ENCODE measurements around the gene CAMTA1.

The CAMTA1 gene

DNA sequence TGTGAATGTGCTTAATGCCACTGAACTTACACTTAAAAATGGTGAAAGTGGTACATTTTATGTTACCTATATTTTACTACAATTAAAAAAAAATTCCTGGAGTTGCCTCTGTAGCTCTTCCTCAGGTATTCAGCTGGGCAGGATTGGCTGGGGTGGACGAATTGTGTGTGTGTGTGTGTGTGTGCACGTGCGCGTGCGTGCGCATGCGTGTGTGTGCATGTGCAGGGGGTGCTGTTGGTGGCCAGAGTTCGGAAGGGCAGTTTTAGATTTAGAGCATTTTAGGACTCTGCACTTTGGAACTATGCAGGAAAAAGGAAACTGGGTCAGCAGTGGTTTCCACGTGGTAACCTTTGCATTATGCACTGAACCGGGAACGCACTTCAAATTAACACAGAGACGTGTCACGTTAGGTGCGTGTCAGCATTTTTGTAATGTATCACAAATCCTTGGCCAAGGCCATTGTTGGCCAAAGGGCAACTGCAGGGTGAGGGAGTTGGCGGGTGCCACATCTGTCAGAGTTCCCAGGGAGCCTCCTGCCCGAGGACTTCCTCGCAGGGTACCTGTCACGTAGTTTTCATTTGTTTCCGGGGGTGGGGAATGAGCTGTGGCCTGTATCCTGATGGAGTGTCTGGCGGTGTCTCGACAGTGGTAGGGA is 312.8 kb downstream of the CAMTA1 start:
- DNase-seq: no peak

GRCh38 chr1:7098641-7099040 is 313.4 kb downstream of the CAMTA1 start:
- no peak for DNase-seq

GRCh38 chr1:7100479-7100878 is 315.2 kb downstream of the CAMTA1 start:
- no peak for DNase-seq

DNA sequence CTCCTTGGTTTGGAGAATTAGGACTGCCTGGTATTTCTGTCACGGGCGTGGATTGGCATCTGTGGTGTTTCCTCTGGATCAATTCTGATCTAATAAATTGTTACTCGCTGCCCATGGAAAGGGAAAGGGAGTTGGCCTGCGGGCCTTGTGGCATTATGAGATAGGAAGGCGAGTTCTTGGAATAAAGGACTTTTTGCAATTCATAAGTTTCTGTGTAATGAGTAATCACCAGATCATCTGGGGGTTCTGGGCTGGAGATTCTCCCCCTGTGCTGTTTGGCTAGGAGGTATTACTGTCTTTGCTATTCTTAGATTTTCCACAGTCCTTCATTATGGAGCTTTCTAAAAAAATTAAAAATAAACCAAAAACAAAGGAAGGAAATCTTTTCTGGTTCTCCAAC is 315.9 kb downstream of the CAMTA1 start:
- DNase-seq: no peak

GRCh38 chr1:7103361-7103782 is 318.1 kb downstream of the CAMTA1 start:
- no peak for DNase-seq

GRCh38 chr1:7103874-7104273 is 318.6 kb downstream of the CAMTA1 start:
- no peak for DNase-seq

GRCh38 chr1:7104339-7104738 is 319.1 kb downstream of the CAMTA1 start:
- no peak for DNase-seq

GRCh38 chr1:7105269-7105668 is 320.0 kb downstream of the CAMTA1 start:
- no peak for DNase-seq

DNA sequence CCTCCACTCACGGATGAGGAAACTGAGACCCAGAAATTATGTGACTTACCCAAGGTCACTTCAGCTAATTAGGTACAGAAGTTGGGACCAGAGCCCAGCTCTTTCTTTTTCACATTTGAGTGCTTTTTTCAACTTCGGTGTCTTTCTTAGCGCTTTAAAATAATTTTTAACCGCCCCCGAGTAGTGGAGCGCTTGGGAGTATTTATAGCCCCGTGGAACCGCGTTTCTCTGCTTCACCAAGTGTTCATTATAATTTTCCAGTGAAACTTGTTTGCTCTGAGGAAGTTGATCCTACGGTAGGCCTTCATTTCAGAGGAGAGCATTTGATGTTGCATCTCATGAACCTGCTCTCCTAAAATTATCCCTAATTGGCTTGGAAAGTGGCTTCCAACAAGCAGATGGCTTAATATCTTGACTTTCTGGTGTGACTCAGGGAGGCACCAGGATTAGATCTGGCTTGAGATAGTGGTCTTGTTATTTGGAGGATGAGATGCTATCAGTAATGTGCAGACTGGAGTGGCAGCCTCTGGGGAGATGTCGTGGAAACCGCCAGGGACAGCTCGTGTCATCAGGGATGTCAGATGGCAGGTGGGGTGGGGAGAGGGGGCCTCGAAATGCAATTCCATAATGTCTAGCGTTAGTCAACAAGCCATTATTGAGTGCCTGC is 321.3 kb downstream of the CAMTA1 start:
- DNase-seq: peak; percentile 24

- no peak for DNase-seq
Measured at GRCh38 chr1:7107109-7107830, 322.0 kb downstream of the CAMTA1 start.

DNA sequence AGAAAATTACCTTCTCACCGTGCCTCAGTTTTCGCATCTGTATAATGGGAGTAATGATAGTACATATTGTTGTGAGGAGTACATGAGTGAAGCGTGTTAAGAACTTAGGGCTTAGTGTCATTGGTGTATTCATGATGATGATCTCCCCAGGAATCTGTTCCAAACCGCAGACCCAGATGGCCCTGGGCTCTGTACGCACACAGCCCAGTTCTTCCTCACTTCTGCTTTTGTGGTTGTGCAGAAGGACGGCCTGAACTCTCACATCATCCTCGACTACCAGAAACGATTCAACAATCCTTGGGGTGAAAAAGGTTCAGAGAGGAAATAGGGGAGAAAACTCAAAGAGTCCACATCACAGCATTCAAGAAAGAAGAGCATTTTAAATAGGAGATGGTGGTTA is 323.0 kb downstream of the CAMTA1 start:
- no peak for DNase-seq

DNA sequence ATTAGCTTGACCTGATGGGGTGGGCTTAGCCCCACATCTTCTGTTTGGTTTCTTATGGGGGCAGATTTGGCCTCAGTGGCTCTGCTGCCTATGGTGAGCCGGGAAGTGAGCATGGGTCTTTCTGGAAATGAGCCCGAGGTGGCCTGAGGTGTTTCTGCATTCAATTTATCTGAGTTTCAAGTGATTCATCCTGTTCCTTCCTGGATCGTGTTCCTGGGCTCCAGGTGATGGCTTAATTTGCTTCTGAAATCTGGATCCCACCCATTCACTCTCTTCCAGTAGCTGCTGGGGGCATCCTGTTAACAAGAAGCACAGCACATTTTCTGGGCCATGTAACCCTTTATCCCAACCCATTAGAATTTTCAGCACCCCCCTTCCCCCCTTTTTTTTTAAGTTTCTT is 324.6 kb downstream of the CAMTA1 start:
- DNase-seq: no peak

DNA sequence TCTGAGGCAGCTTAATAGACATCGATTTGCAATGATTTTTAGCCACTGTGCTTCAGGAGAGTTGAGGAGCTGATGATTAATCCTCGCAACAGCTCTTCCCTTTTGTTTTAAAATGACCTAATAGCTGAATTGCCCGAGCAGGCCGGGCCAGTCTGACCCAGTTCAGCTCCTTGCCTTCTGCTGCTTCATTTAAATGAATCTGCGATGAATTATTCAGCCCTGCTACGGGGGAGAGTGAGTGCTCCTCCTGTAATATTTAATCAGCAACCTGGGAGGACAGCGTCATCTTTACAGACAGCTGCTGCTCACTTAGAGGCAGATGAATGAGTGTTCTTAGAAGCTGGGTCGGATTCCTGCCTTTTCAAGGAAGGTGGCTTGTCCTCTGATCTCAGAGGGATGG is 325.1 kb downstream of the CAMTA1 start:
- DNase-seq: no peak

GRCh38 chr1:7111853-7112252 is 326.6 kb downstream of the CAMTA1 start:
- DNase-seq: no peak

DNA sequence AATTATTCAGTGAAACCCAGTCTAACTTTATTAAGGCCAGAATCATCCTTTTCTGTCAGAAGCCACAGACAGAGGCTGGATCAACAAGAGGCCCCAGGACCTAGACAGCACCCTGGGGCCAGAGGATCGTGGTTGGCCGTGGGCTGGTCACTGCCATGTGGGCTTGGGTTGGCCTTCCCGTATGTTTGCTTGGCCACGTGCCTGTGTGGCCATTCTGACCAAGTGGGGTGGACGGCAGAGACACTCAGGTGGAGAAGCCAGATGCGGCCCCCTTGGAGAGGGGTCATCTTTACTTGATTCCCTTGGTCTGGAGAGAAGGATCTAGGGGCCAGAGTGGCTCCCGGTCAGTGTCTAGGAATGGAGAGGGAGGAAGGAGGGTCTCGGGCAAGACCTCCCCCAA is 327.9 kb downstream of the CAMTA1 start:
- no peak for DNase-seq

GRCh38 chr1:7113822-7114221 is 328.6 kb downstream of the CAMTA1 start:
- DNase-seq: no peak

- no peak for DNase-seq
Measured at GRCh38 chr1:7116001-7116400, 330.7 kb downstream of the CAMTA1 start.

- DNase-seq: peak; percentile 84
Measured at GRCh38 chr1:7117399-7118281, 332.4 kb downstream of the CAMTA1 start.

- DNase-seq: no peak
Measured at GRCh38 chr1:7119156-7119555, 333.9 kb downstream of the CAMTA1 start.

DNA sequence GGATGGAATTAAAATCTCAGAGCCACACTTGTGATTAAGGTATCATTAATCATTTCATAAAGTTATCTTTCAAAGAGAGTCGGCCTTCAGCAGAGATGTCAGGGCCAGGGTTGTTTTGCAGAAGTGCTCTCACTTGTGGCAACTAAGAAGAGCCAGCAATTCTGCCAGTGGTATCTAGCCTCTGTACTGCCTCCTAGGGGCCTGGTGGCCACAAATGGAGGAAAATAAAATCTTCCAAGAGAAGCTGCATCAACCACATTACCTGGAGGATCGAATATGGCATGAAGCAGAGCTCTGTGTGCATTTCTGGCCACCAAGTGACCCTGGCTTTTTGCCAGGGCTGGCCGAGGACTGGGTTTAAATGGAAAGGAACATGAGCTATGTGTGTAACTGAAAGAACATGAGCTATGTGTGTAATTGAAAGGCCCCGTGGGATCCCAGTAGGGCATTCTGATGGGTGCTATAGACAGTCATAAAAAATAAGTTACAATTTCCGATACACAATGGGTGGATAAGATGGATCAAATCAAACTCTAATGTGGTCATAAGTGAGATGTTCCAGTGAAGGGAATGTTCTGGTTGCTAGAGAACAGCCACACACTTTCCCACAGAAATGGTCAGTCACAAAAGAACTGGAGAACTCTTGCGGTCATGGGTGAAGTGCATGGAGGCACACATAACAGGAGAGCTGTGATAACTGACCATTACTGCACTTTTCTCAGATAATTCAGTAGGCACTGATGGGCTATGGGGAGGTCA is 335.8 kb downstream of the CAMTA1 start:
- no peak for DNase-seq

DNA sequence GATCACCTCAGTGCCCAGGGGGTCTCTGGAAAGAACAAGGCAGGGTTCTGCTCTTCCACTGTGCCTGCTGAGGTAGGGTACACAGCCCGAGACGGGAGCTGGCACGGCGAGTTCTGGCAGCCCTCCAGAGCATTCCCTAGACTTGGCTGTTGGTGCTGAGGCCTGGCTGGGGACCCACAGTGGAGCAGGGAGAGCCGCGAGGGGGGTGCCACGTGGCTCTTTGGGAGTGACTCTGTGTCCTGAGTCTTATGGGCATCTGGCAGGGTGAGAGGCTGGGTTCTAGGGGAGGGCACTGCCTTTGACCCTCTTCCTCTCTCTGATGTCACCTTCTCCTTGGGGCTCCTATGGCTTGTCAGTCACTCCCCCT is 336.4 kb downstream of the CAMTA1 start:
- DNase-seq: no peak

- DNase-seq: no peak
Measured at GRCh38 chr1:7127322-7128075, 342.2 kb downstream of the CAMTA1 start.

Measured in NCI-H2227 treated with DMSO at 0.1 percent for 48 hours (cell line).